ENCODE results near the gene PRICKLE3.

DNA sequence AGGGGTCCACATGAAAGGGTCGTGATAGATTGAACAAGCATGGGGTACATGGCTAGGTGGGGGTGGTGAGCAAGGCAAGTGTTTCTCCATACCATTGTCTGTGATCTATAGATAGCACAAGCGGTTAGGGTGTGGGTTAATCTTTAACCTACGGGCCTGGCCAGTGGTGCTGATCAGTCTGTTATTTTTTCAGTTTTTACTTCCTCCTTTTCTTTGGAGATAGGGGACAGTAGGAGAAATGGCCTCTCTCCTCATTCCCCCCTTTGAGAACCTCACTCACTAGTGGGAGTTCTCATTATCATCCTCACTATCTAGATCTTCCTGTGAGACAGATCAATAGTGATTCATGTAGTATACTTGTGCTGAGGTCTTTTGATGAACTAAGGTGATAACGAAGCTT lies 46.5 kb downstream of the PRICKLE3 start:
- TF ChIP-seq CTCF (conservative IDR thresholded peaks at IDR 0.05; ENCODE audit: low read length) (no peak), EZH2phosphoT487 (IDR thresholded peaks at IDR 0.05; ENCODE audit: borderline replicate concordance) (no peak)
